CD4-positive, alpha-beta T cell (primary cell): Measurements from ENCODE around the gene CEP350. TPM values are rescaled to one million over a fixed set of nuclear protein-coding genes. Genes with fewer than 3 reads are reported as not detected.

Source experiments
- ATAC-seq: fragments of 200-7000 bp; cut with Tn5 transposase; one replicate; pipeline ENCODE4 v1.10.0; 2022; ENCODE audit warnings: mild to moderate bottlenecking; ENCODE audit not compliant: poor library complexity
- CTCF ChIA-PET: fragments of 350-600 bp; sonication (Branson Sonifier 250); formaldehyde crosslinking; loops from one replicate; lab custom pipeline; 2021; ENCODE audit warnings: antibody characterized with exemption, inconsistent platforms; lab: Charles Lee
- POLR2A ChIA-PET: fragments of 350-600 bp; sonication (Branson Sonifier 250); formaldehyde crosslinking; loops from one replicate; lab custom pipeline; 2021; ENCODE audit warnings: antibody characterized with exemption, inconsistent platforms; lab: Charles Lee
- DNase-seq, 14 experiments: peaks; one replicate each; pipeline ENCODE4 v3.0.0-alpha.2; 2013 to 2020; ENCODE audit warnings: mixed read lengths in 2 of 14
- H3K27ac ChIP-seq, 2 donors: one replicate each; pipeline versions ENCODE4 v1.5.1 to v1.7.0; 2013; ENCODE audit warnings: low read length in 2 of 2, low read depth in 1 of 2, mild to moderate bottlenecking in 1 of 2
- H3K27me3 ChIP-seq, 2 experiments: 1 replicate in 1 of 2; 2 replicates in 1 of 2; pipeline versions ENCODE4 v1.6.1 to v1.7.0; 2013; ENCODE audit warnings: low read length in 2 of 2, control low read depth in 1 of 2, mild to moderate bottlenecking in 1 of 2, moderate library complexity in 1 of 2; ENCODE audit not compliant: insufficient read depth in 2 of 2, control insufficient read depth in 1 of 2
- H3K36me3 ChIP-seq: one replicate; pipeline ENCODE4 v1.6.1; 2013; ENCODE audit warnings: low read length, control low read depth; ENCODE audit not compliant: insufficient read depth
- H3K4me1 ChIP-seq: one replicate; pipeline ENCODE4 v1.6.1; 2013; ENCODE audit warnings: low read length, control low read depth; ENCODE audit not compliant: insufficient read depth
- H3K4me3 ChIP-seq: one replicate; pipeline ENCODE4 v1.5.1; 2013; ENCODE audit warnings: mild to moderate bottlenecking, low read length, moderate library complexity
- H3K9me3 ChIP-seq, 2 experiments: 1 replicate in 1 of 2; 2 replicates in 1 of 2; pipeline versions ENCODE4 v1.6.1 to v1.7.0; 2013; ENCODE audit warnings: low read length in 2 of 2, mild to moderate bottlenecking in 2 of 2, control low read depth in 1 of 2, moderate library complexity in 1 of 2; ENCODE audit not compliant: control insufficient read depth in 1 of 2, insufficient read depth in 1 of 2
- H3K27ac Mint-ChIP-seq: one replicate; pipeline ENCODE4 v1.8.0; 2020; ENCODE audit warnings: mixed read lengths
- H3K27me3 Mint-ChIP-seq: one replicate; pipeline ENCODE4 v1.8.0; 2021; ENCODE audit warnings: mixed read lengths
- H3K36me3 Mint-ChIP-seq: one replicate; pipeline ENCODE4 v1.8.0; 2021; ENCODE audit warnings: low read depth, mixed read lengths
- H3K4me1 Mint-ChIP-seq: one replicate; pipeline ENCODE4 v1.8.0; 2021; ENCODE audit warnings: low read depth, mixed read lengths
- H3K4me3 Mint-ChIP-seq: one replicate; pipeline ENCODE4 v1.8.0; 2020; ENCODE audit warnings: mild to moderate bottlenecking, mixed read lengths
- H3K9me3 Mint-ChIP-seq: one replicate; pipeline ENCODE4 v1.8.0; 2020; ENCODE audit warnings: mixed read lengths
- CTCF ChIP-seq: fragments of 200-600 bp; IDR thresholded peaks from one replicate; pipeline ENCODE4 v1.8.0; 2022; ENCODE audit warnings: antibody characterized with exemption, mild to moderate bottlenecking
- intact Hi-C, 2 experiments: fragments of 100-400 bp; cut with DNase I in 1 of 2; cut with micrococcal nuclease in 1 of 2; formaldehyde crosslinking; loops; one replicate each; pipeline versions ENCODE4 v1.15.1 to v1.9.0; 2023 to 2025; cut with DNase I, micrococcal nuclease
- total RNA-seq, 174 experiments: library from RNA in 2 of 174; stranded (reverse) in 2 of 174; gene quantifications; one replicate each; pipeline ENCODE4 v1.2.3 and lab custom pipeline; 2021 to 2026

The CEP350 gene
- total RNA-seq, 2 experiments from 2014 or later = 45.5 to 51.4 TPM

- H3K27me3 Mint-ChIP-seq = no peaks in the 10 kb centered on the region
- peaks cover 74% of the 10 kb centered on the region for H3K4me1 Mint-ChIP-seq
- POLR2A ChIA-PET = interaction anchor here (0.6 to 1.3 kb wide), 3 partner anchors 13 to 23 kb away, joined by 3 to 5 read pairs (median 4); partner anchors contain the start of gene CEP350
- no peaks in the 10 kb centered on the region for H3K9me3 ChIP-seq
- no peaks in the 10 kb centered on the region for H3K9me3 Mint-ChIP-seq
- H3K4me3 Mint-ChIP-seq = no peak overlapping the region
- no peak overlapping the region for H3K27ac ChIP-seq
- intact Hi-C loops = no loop called here
- no peak for ATAC-seq
- no peak overlapping the region for H3K27ac Mint-ChIP-seq
- H3K27me3 ChIP-seq = no peaks in the 10 kb centered on the region
- DNase-seq = no peak
- H3K36me3 Mint-ChIP-seq = peaks cover 15% of the 10 kb centered on the region
- H3K4me1 ChIP-seq = no peaks in the 10 kb centered on the region
- H3K36me3 ChIP-seq = no peaks in the 10 kb centered on the region
- no peak for TF ChIP-seq CTCF
- CTCF ChIA-PET = interaction anchor here (1.2 kb wide), 1 partner anchor 109 kb away, joined by 3 read pairs; no protein-coding TSS in a partner anchor
- no peak overlapping the region for H3K4me3 ChIP-seq
Observed at GRCh38 chr1:179976970-179977651, 22.5 kb downstream of the CEP350 start.

DNA sequence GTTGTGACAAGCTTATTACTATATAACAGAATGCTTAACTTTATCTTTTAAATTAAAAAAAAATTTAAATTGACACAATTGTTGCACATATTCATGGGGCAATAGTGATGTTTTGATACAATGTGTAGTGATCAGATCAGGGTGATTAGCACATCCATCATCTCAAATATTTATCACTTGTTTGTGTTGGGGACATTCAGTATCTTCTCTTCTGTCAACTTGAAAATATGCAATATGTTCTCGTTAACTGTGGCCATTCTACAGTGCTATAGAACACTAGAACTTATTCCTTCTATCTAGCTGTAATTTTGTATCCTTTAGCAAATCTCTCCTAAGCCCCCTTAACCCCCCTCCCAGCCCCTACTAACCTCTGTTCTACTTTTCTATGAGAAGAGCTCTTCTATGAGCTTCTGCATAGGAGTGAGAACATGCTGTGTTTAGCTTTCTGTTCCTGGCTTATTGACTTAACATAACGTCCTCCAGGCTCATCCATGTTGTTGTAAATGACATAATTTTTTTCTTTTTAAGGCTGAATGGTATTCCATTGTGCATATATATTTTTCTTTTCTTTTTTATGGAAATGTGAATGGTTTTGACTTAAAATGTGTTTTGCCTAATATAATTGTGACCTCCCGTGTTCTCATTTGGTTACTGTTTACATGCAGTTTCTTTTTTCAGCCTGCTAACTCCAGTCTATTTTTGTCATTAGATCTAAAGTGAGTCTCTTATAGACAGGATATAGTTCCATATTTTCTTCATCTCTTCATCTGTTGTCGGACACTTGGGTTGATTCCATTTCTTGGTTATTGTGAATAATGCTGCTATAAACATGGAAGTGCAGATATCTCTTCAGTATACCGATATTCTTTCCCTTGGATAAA, 23.8 kb downstream of the CEP350 start:
- Histone ChIP-seq H3K27me3 (no peaks in the 10 kb centered on the region), H3K4me1 (no peaks in the 10 kb centered on the region), H3K4me3 (no peak overlapping the region), H3K36me3 (no peaks in the 10 kb centered on the region), H3K27ac (no peak overlapping the region), H3K9me3 (no peaks in the 10 kb centered on the region)
- POLR2A ChIA-PET = interaction anchor here (1.3 kb wide), 1 partner anchor 24 kb away, joined by 3 read pairs; the partner anchor contains the start of gene CEP350
- H3K4me1 Mint-ChIP-seq = peaks cover 68% of the 10 kb centered on the region
- ATAC-seq (no peak), DNase-seq (no peak)
- no peak overlapping the region for H3K27ac Mint-ChIP-seq
- no peak for TF ChIP-seq CTCF
- no peaks in the 10 kb centered on the region for H3K27me3 Mint-ChIP-seq
- CTCF ChIA-PET = interaction anchor here (1.2 kb wide), 1 partner anchor 111 kb away, joined by 3 read pairs; no protein-coding TSS in a partner anchor
- peak overlapping the region; percentile 9 for H3K4me3 Mint-ChIP-seq
- intact Hi-C loops = no loop called here
- peaks cover 5% of the 10 kb centered on the region for H3K36me3 Mint-ChIP-seq
- no peaks in the 10 kb centered on the region for H3K9me3 Mint-ChIP-seq

- no peak overlapping the region for H3K4me3 ChIP-seq
- no peak for TF ChIP-seq CTCF
- no peaks in the 10 kb centered on the region for H3K27me3 ChIP-seq
- H3K27ac Mint-ChIP-seq = no peak overlapping the region
- no peak overlapping the region for H3K4me3 Mint-ChIP-seq
- no peaks in the 10 kb centered on the region for H3K9me3 Mint-ChIP-seq
- no peaks in the 10 kb centered on the region for H3K27me3 Mint-ChIP-seq
- intact Hi-C loops = no loop called here
- ATAC-seq (no peak), DNase-seq (no peak)
- H3K9me3 ChIP-seq = no peaks in the 10 kb centered on the region
- no peak overlapping the region for H3K27ac ChIP-seq
- H3K36me3 ChIP-seq = peaks cover 6% of the 10 kb centered on the region
- H3K4me1 ChIP-seq = no peaks in the 10 kb centered on the region
- peaks cover 25% of the 10 kb centered on the region for H3K36me3 Mint-ChIP-seq
- peaks cover 41% of the 10 kb centered on the region for H3K4me1 Mint-ChIP-seq
- ChIA-PET POLR2A (no interaction called here), CTCF (no interaction called here)
Observed at GRCh38 chr1:179984101-179984500, 29.5 kb downstream of the CEP350 start.
